ENCODE results near the gene EFHC1. TPM values are rescaled to one million over a fixed set of nuclear protein-coding genes. Genes with fewer than 3 reads are reported as not detected.

The EFHC1 gene
- total and polyA plus RNA-seq, 9 donors: 12.1 to 59.5 (median 23.5) TPM

DNA sequence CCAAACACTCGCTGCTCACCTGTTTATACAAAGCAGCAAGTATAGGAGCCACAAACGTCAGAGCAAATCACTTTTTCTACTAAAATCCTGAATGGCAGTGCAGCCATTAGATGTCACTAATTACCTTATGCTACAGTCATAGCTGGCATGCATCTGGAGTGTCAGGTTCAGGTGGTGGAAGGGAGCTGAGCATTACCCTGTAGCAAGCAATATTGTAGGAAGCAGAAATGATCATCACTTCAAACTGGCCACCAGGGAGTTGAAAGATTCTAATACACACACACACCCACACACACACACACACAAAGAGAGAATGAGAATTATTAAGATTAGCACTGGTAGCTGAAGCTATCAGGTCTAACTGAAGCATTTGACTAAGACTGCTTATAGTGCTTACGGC, 75.8 kb downstream of the EFHC1 start:
- no peak overlapping the region for H3K27ac ChIP-seq
- intact Hi-C loops (cut with DNase I): loop anchor here in 1 of 4 donors (10.0 kb wide), 1 partner anchor 169 kb away; no protein-coding TSS in a partner anchor
- no peaks in the 10 kb centered on the region for H3K27me3 ChIP-seq
- no peaks in the 10 kb centered on the region for H3K36me3 ChIP-seq
- no peak for TF ChIP-seq POLR2A (IDR thresholded peaks at IDR 0.05)
- WGBS, 3 donors: 69 to 75% (median 72%) methylated on average over 3 of the region's 3 CpGs
- no peak for DNase-seq
- H3K4me3 ChIP-seq: no peak overlapping the region
- H3K4me1 ChIP-seq (ENCODE audit: insufficient read depth): peaks cover 3% of the 10 kb centered on the region
- H3K9me3 ChIP-seq: no peaks in the 10 kb centered on the region

DNA sequence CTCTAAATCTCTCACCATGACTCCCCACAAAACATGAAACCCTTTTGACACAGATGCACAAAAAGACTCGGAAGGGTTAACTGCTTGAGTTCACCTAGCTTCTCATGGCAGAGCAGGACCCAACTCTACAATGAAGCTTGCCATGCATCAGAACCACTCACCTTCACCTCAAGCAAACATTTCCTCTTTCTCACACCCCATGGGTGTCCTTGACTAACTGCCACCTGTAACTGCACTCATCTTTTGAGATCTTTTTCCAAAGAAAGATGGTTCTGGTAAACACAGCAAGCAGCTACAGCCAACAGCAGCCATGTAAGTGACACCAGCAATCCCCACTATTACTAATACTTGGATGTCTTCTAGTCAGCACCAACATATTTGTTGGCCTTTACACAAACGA, 76.5 kb downstream of the EFHC1 start:
- TF ChIP-seq EP300 (IDR thresholded peaks at IDR 0.05): no peak
- TF ChIP-seq, protein P1, sequence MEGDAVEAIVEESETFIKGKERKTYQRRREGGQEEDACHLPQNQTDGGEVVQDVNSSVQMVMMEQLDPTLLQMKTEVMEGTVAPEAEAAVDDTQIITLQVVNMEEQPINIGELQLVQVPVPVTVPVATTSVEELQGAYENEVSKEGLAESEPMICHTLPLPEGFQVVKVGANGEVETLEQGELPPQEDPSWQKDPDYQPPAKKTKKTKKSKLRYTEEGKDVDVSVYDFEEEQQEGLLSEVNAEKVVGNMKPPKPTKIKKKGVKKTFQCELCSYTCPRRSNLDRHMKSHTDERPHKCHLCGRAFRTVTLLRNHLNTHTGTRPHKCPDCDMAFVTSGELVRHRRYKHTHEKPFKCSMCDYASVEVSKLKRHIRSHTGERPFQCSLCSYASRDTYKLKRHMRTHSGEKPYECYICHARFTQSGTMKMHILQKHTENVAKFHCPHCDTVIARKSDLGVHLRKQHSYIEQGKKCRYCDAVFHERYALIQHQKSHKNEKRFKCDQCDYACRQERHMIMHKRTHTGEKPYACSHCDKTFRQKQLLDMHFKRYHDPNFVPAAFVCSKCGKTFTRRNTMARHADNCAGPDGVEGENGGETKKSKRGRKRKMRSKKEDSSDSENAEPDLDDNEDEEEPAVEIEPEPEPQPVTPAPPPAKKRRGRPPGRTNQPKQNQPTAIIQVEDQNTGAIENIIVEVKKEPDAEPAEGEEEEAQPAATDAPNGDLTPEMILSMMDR (IDR thresholded peaks at IDR 0.05): no peak
- TF ChIP-seq POLR2A (IDR thresholded peaks at IDR 0.05): no peak
- 90 to 95% (median 92%) methylated on average over 2 of the region's 2 CpGs for WGBS, 3 donors
- Histone ChIP-seq H3K4me3 (no peak overlapping the region), H3K27ac (no peak overlapping the region), H3K36me3 (no peaks in the 10 kb centered on the region), H3K9me3 (no peaks in the 10 kb centered on the region), H3K4me1 (ENCODE audit: insufficient read depth) (peaks cover 3% of the 10 kb centered on the region), H3K27me3 (no peaks in the 10 kb centered on the region)
- intact Hi-C loops (cut with DNase I): loop anchor here in 1 of 4 donors (10.0 kb wide), 1 partner anchor 168 kb away; no protein-coding TSS in a partner anchor
- no peak for DNase-seq

GRCh38 chr6:52497652-52498408, 77.7 kb downstream of the EFHC1 start:
- intact Hi-C loops (cut with DNase I): loop anchor here in 1 of 4 donors (10.0 kb wide), 1 partner anchor 167 kb away; no protein-coding TSS in a partner anchor
- Histone ChIP-seq H3K4me1 (ENCODE audit: insufficient read depth) (peaks cover 3% of the 10 kb centered on the region), H3K4me3 (no peak overlapping the region), H3K36me3 (no peaks in the 10 kb centered on the region), H3K27me3 (no peaks in the 10 kb centered on the region), H3K27ac (no peak overlapping the region), H3K9me3 (no peaks in the 10 kb centered on the region)
- DNase-seq: no peak
- TF ChIP-seq POLR2A (IDR thresholded peaks at IDR 0.05) (no peak), EP300 (IDR thresholded peaks at IDR 0.05) (no peak)
- TF ChIP-seq, protein P1 (IDR thresholded peaks at IDR 0.05): no peak
- WGBS, 3 donors: 74 to 77% (median 75%) methylated on average over 14 of the region's 14 CpGs

DNA sequence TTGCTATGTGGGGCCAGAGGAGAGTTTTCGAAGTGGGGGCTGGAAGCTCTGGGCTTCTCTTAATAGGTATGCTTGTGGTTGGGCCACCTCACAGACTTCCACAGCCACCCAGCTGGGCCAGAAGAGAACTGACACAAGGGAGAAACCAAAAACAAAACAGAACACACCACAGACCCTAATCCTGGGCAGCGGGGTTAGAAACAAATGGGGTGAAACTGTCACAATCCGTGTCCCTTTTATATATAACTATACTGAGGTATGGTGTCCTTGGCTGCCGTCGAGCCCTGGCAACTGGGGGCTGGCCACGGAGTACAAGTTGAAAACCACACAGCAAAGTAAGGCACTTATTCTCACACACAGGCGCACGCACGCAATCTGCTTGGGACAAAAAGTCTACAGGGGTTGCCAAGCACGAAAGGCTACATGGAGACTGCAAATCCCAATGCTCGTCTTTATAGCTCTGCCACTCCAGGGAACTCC, 78.4 kb downstream of the EFHC1 start:
- H3K4me3 ChIP-seq: no peak overlapping the region
- peaks cover 3% of the 10 kb centered on the region for H3K4me1 ChIP-seq (ENCODE audit: insufficient read depth)
- H3K27me3 ChIP-seq: no peaks in the 10 kb centered on the region
- H3K36me3 ChIP-seq: no peaks in the 10 kb centered on the region
- no peak for TF ChIP-seq POLR2A (IDR thresholded peaks at IDR 0.05)
- TF ChIP-seq, protein P1 (IDR thresholded peaks at IDR 0.05): no peak
- TF ChIP-seq EP300 (IDR thresholded peaks at IDR 0.05): no peak
- no peak overlapping the region for H3K27ac ChIP-seq
- H3K9me3 ChIP-seq: no peaks in the 10 kb centered on the region
- DNase-seq: no peak
- 72 to 93% (median 91%) methylated on average over 11 of the region's 11 CpGs for WGBS, 3 donors
- intact Hi-C loops (cut with DNase I): loop anchor here in 1 of 4 donors (10.0 kb wide), 1 partner anchor 166 kb away; no protein-coding TSS in a partner anchor

DNA sequence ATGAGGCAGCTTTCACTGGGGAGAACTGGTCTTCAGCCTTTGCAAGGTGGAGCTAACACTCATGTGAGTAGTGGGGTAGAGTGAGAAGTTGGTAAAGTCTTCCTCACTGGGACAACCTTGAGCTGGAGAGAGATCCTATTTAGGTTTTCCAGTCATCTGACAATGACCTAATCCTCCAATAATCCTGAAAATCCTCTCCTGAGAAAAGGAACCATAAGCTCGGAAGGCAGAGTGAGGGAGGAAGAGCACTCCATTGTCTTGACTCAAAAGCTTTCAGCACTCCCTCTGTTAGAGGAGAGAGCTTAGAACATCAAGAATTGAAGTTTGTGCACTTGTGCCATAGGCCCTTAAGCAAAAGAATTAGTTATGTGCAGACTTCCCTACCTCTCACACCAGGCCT, 78.9 kb downstream of the EFHC1 start:
- Histone ChIP-seq H3K36me3 (no peaks in the 10 kb centered on the region), H3K9me3 (no peaks in the 10 kb centered on the region), H3K27ac (no peak overlapping the region), H3K27me3 (no peaks in the 10 kb centered on the region), H3K4me1 (ENCODE audit: insufficient read depth) (peaks cover 3% of the 10 kb centered on the region), H3K4me3 (no peak overlapping the region)
- intact Hi-C loops (cut with DNase I): loop anchor here in 1 of 4 donors (10.0 kb wide), 1 partner anchor 166 kb away; no protein-coding TSS in a partner anchor
- no peak for DNase-seq
- TF ChIP-seq POLR2A (IDR thresholded peaks at IDR 0.05) (no peak), EP300 (IDR thresholded peaks at IDR 0.05) (no peak)
- TF ChIP-seq, protein P1 (IDR thresholded peaks at IDR 0.05): no peak
- WGBS, 3 donors: 30 to 57% (median 47%) methylated on average over 1 of the region's 1 CpG
